Skeletal muscle tissue (tissue), 4 donors: ENCODE results near the gene GNAI3. TPM values are rescaled to one million over a fixed set of nuclear protein-coding genes. Genes with fewer than 3 reads are reported as not detected.

ENCODE experiments used
- H3K27ac ChIP-seq: one replicate; pipeline ENCODE4 v1.7.0; 2013; ENCODE audit warnings: mild to moderate bottlenecking, low read depth, low read length, inconsistent platforms
- H3K27me3 ChIP-seq, 3 donors: one replicate each; pipeline ENCODE4 v1.7.0; 2013; ENCODE audit warnings: low read length in 3 of 3; ENCODE audit not compliant: control insufficient read depth in 3 of 3, insufficient read depth in 3 of 3
- H3K36me3 ChIP-seq, 3 donors: one replicate each; pipeline ENCODE4 v1.7.0; 2013; ENCODE audit warnings: low read length in 3 of 3; ENCODE audit not compliant: control insufficient read depth in 3 of 3, insufficient read depth in 3 of 3
- H3K4me1 ChIP-seq, 3 donors: one replicate each; pipeline ENCODE4 v1.7.0; 2013; ENCODE audit warnings: low read length in 3 of 3, mild to moderate bottlenecking in 3 of 3; ENCODE audit not compliant: control insufficient read depth in 3 of 3, insufficient read depth in 3 of 3
- H3K4me3 ChIP-seq, 3 donors: one replicate each; pipeline ENCODE4 v1.7.0; 2013; ENCODE audit warnings: low read length in 3 of 3
- H3K9ac ChIP-seq, 3 donors: one replicate each; pipeline ENCODE4 v1.7.0; 2013; ENCODE audit warnings: low read length in 3 of 3, mild to moderate bottlenecking in 3 of 3, moderate library complexity in 2 of 3, low read depth in 1 of 3
- H3K9me3 ChIP-seq, 3 donors: one replicate each; pipeline ENCODE4 v1.7.0; 2013; ENCODE audit warnings: low read length in 3 of 3; ENCODE audit not compliant: control insufficient read depth in 3 of 3
- total RNA-seq: library from RNA; depleted of rRNA; stranded (reverse); fragments of >200 nt; gene quantifications from one replicate; pipeline ENCODE4 v1.2.3, GENCODE V29; 2014
- donor health status: Osteomylitis.

The GNAI3 gene
- total RNA-seq, result 8.4 TPM

- Histone ChIP-seq H3K4me1 (peaks cover 13 to 24% (median 22%) of the 10 kb centered on the region in 3 donors), H3K4me3 (peak within 1 kb of the TSS; percentile 96 to 98 (median 98)), H3K9ac (peak within 1 kb of the TSS; percentile 95 to 98 (median 96)), H3K36me3 (no peaks in the 10 kb centered on the region), H3K27ac (peak within 1 kb of the TSS; percentile 97), H3K27me3 (no peaks in the 10 kb centered on the region), H3K9me3 (no peaks in the 10 kb centered on the region)
Measured at GRCh38 chr1:109548321-109549267, at the start of gene GNAI3. TSS of gene GNAI3 (plus strand) at chr1:109548615. CDS start at chr1:109548721, 106 bp downstream.

DNA sequence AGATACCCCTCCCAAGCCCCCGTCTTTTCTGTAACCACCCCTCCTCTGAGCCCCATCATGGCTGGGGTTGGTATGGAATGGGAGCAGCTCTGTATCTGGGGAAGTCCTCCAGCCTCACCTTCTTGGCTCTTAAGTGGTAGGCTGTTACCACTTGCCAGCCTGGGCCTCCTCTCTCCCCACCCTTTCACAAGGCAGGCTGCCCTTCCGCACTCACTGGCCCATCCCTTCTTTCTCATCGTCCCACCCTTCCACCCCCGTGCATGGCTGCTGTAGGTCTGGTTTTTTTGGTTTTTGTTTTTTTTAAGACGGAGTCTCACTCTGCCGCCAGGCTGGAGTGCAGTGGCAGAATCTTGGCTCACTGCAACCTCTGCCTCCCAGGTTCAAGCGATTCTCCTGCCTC is 49.3 kb upstream of the GNAI3 start:
- Histone ChIP-seq H3K4me1 (peaks cover 21 to 52% (median 22%) of the 10 kb centered on the region in 3 donors), H3K36me3 (peaks cover 31 to 55% (median 45%) of the 10 kb centered on the region in 3 donors), H3K27ac (peak overlapping the region; percentile 5), H3K9me3 (no peaks in the 10 kb centered on the region), H3K9ac (peak overlapping the region in 1 of 3 donors; percentile 16), H3K4me3 (no peak overlapping the region), H3K27me3 (no peaks in the 10 kb centered on the region)

DNA sequence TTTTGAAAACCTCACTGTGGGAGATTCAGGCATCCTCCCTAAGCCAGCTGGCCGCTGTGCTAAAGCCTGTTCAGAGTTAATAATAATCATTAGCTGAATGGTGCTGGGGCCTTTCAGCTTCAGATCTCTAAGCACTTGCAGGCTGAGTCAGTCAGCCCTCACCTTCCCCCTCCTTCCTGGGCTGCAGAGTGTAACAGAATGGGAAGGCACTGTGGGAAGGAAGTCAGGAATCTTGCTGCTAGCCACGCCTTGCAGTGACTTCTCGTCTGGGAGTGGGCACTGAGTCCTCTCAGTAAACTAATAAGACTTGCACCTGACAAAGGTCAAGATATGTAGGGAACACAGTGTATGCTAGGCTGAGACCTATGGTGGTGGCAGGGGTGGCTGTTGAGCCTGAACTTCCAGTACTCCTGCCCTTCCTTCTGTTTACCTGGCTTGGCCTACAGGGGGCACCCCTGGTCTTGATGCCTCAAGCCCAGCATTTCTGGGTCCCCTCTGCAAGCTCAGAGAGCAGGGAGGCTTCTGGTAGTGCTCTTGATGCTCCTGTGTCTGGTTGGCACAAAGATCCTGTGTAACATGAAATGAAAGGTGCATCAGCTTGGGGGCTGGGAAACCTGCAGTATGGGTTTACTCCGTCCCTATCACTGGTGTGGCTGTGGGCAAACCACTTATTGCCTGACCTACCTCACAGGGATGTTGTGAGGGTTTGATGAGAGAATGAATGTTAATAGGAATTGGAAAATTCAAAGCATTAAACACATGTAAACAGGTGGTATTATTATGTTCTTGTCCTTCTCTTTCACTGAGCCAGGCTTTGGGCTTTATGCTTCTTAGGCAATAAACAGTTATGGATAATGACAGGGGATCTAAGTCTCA is 48.5 kb upstream of the GNAI3 start:
- H3K27ac ChIP-seq, result no peak overlapping the region
- H3K27me3 ChIP-seq, result no peaks in the 10 kb centered on the region
- H3K9ac ChIP-seq, result no peak overlapping the region
- peaks cover 31 to 55% (median 45%) of the 10 kb centered on the region in 3 donors for H3K36me3 ChIP-seq
- peaks cover 13 to 44% (median 19%) of the 10 kb centered on the region in 3 donors for H3K4me1 ChIP-seq
- H3K9me3 ChIP-seq, result no peaks in the 10 kb centered on the region
- H3K4me3 ChIP-seq, result no peak overlapping the region

DNA sequence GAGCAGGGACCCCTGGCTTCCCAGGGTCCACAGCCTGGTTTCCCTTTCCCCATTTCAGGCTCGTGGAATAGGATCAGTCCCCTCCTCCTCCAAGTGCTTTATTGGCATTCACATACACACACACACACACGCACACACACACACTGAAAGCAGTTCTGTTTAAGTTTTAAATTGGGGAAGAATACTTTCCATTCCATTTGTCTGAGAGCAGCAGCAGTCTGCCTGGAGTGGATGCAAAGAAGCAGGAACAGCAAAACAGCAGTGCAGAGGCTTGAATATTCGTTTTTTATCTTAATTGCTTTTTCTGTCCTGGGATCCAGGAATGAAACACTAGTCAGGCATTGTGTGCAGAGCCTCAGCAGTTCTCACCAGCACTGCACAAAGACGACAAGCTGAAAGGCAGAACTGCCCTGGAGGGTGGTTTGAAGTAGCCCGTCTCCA is 47.5 kb upstream of the GNAI3 start:
- Histone ChIP-seq H3K4me1 (peaks cover 9 to 51% (median 23%) of the 10 kb centered on the region in 3 donors), H3K27me3 (no peaks in the 10 kb centered on the region), H3K36me3 (peaks cover 26 to 53% (median 37%) of the 10 kb centered on the region in 3 donors), H3K4me3 (no peak overlapping the region), H3K9ac (no peak overlapping the region), H3K9me3 (no peaks in the 10 kb centered on the region), H3K27ac (no peak overlapping the region)

DNA sequence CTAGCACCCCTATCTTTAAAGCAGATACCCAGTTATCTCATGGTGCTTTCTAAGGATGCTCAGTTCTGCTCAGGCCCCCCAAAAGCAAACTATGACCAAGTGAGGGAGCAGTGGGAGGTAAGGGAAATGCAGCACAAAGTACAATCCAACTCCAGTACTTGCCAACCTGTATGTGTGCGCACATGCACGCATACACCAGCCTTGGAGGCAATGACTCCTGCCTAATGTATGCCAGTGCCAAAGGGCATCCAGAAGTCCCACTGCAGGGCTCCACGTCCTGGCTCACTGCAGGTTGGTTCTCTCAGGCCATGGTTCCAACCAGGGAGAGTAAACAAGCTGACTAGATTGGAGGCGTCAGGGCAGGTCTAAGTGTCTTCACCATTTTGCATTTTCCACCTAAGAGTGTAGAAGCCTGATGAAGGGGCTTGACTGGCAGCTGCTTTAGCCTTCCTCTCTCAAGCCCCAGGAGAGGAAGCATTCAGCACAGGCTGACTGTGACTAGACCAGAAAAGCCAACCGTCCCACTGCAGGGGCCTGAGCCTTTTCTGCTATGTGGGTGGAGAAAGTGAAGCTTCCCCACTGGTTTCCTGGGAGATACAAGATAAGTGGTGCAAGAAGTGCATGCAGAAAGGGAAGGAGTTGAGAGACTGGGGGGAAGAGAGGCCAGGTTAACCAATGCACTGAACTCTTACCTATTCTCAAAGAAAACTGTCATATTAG is 46.6 kb upstream of the GNAI3 start:
- Histone ChIP-seq H3K9ac (no peak overlapping the region), H3K4me3 (no peak overlapping the region), H3K4me1 (peaks cover 14 to 59% (median 31%) of the 10 kb centered on the region in 3 donors), H3K36me3 (peaks cover 23 to 49% (median 29%) of the 10 kb centered on the region in 3 donors), H3K27ac (no peak overlapping the region), H3K9me3 (no peaks in the 10 kb centered on the region), H3K27me3 (no peaks in the 10 kb centered on the region)

DNA sequence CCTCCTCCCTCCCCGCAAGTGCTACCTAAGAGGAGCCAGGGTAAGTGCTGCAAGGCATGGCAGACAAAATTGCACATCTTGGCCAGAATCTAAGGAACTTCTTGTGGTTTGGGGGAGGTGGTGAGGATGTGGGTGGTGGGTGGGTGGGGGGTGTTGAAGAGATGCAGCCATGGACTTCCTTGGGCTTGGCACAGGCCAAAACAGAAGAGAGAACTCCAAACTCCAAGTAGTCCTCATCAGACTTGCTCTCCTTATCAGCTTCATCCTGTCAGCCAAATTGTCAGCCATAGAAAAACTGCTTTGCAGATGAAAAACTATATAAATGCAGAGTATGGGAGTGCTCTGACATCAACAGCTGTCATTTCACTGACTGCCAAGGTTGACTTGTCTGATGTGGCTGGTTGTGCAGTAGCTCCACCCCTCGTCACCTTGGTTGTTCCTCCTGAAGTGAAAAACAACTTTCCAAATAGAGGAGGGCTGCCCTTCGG is 46.0 kb upstream of the GNAI3 start:
- H3K9me3 ChIP-seq, result no peaks in the 10 kb centered on the region
- no peak overlapping the region for H3K27ac ChIP-seq
- no peak overlapping the region for H3K4me3 ChIP-seq
- no peaks in the 10 kb centered on the region for H3K27me3 ChIP-seq
- H3K4me1 ChIP-seq, result peaks cover 20 to 65% (median 35%) of the 10 kb centered on the region in 3 donors
- no peak overlapping the region for H3K9ac ChIP-seq
- H3K36me3 ChIP-seq, result peaks cover 25 to 51% (median 31%) of the 10 kb centered on the region in 3 donors

GRCh38 chr1:109503935-109504334 is 44.5 kb upstream of the GNAI3 start:
- no peaks in the 10 kb centered on the region for H3K9me3 ChIP-seq
- H3K27ac ChIP-seq, result no peak overlapping the region
- peaks cover 30 to 70% (median 43%) of the 10 kb centered on the region in 3 donors for H3K4me1 ChIP-seq
- no peaks in the 10 kb centered on the region for H3K27me3 ChIP-seq
- no peak overlapping the region for H3K9ac ChIP-seq
- H3K4me3 ChIP-seq, result no peak overlapping the region
- peaks cover 30 to 49% (median 32%) of the 10 kb centered on the region in 3 donors for H3K36me3 ChIP-seq

- H3K4me3 ChIP-seq, result no peak overlapping the region
- no peaks in the 10 kb centered on the region for H3K27me3 ChIP-seq
- no peak overlapping the region for H3K9ac ChIP-seq
- H3K27ac ChIP-seq, result no peak overlapping the region
- H3K9me3 ChIP-seq, result no peaks in the 10 kb centered on the region
- H3K4me1 ChIP-seq, result peaks cover 32 to 67% (median 40%) of the 10 kb centered on the region in 3 donors
- peaks cover 27 to 43% (median 32%) of the 10 kb centered on the region in 3 donors for H3K36me3 ChIP-seq
Measured at GRCh38 chr1:109504974-109505373, 43.4 kb upstream of the GNAI3 start.
